CD4-positive, alpha-beta T cell treated with Interleukin-4 for 1 hour (primary cell): ENCODE measurements around the gene ADRA2C.
"Not testable (repeated sequence)": the region's sequence is repeated elsewhere in the genome, so short reads cannot be mapped to it uniquely, and the experiment has no call there.

Experiments used
- DNase-seq, 2 donors: peaks; one replicate each; pipeline ENCODE4 v3.0.0-alpha.2; 2020 to 2022

The ADRA2C gene

DNA sequence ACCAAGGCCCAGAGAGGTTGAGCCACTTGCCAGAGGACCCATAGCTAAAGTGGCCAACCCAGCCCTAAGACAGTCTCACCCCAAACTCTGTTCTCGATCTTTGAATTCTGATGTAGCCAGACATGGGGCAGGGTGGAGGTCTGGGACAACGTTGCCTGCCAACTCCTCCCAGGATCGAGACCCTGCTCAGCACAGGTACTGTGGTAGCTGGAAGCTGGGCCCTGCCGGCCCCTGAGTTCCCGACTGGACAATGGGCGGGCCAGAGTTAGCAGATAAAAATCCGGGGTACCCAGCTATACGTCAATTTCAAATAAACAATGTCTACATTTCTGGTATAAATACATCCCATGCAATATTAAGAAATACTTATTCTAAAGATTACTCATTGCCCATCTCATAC is 35.3 kb downstream of the ADRA2C start:
- no peak for DNase-seq

DNA sequence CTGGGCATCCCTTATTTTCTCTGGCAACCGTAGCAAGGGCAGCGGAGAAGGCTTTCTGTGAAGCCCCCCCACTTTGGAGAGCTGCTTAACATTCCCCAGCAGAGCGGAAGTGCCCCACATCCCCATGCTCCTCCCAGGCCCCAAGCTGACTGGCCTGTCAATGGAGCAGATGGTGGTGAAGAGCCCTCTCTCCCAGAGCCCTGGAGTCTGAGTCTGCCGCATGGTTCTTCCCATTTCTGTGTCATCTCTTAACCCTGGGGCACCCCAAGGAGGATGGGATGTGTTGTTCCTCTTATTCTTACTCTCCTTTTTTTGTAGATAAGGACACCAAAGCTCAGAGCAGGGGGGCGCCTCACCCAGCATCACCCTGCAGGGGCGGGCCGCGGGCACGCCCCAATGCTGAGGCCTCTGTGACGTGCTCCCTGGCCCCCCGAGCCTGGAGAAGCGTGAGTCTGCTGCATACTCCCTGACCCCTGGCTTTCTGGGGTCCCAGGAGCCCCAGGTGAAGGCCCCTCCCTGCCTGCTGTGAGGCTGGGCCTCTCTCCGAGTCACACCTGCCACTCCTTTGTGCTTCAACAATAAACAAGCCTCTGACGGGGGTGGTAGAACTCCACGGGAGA is 35.9 kb downstream of the ADRA2C start:
- no peak for DNase-seq

GRCh38 chr4:3802571-3803474 is 36.6 kb downstream of the ADRA2C start:
- DNase-seq: no peak

DNA sequence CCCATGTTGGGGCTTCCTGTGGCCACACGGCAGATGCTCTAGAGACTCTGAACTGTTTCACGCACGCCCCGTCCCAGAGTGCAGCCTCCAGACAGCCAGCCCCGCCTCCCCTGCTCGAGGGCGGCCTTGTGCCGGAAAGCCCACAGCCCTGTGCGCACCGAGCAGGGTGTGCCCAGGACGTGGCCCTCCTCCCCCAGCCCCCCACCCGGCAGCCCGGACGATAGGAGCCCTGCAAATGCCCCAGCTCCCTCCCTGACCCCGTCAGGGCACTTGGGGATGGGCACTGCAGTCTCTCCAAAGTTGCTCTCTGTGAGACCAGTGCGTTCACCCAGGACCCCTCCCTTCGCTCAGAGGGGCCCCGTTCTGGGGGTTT is 37.3 kb downstream of the ADRA2C start:
- no peak for DNase-seq

GRCh38 chr4:3803946-3804345 is 37.8 kb downstream of the ADRA2C start:
- no peak for DNase-seq

- DNase-seq: no peak
These were observed 38.8 kb downstream of the ADRA2C start for GRCh38 chr4:3805026-3805425.

GRCh38 chr4:3805731-3806130 is 39.5 kb downstream of the ADRA2C start:
- no peak for DNase-seq

DNA sequence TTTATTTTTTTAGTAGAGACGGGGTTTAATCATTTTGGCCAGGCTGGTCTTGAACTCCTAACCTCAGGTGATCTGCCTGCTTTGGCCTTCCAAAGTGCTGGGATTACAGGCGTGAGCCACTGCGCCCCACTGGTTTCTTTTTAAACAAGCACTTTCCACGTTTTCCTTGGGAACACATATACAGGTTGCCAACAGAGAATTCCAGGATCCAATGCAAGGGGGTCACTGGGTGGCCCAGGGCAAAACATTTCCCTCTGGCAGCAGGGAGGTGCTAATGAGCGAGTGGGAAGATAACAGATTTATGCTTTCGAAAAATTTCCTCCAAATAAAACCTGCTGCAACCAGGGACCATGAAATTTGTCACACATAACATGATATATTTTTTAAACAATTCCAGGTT is 41.1 kb downstream of the ADRA2C start:
- DNase-seq: no peak

DNA sequence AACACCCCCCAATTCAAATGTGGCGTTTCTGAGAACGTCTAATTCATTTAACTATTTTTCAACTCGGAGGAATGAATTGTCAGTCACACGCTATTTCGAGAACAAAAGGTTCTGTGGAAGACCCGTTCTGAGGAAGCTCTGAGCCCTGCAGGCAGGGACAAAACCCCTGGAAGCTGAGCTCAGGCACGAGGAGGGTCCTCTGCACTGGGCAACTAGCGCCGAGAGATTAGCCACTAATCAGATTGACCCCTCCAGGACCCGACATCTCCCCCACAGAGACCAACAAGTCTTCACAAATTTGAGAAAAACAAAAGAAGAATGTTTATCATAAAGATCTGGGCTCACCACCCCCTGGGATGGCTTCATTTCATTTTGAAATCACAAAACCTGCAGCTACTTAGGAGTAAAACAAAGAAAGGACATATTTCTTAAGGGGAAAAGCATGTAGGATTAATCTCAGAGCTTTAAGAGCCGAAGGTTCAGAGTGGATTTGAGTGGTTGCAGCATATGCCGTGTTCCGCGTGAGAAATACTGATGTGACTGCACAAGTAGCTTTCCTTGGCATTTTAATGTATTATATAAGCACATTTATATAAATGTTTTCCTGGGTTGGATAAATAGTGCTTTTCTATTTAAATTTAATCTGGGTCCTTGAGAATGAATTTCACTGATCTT is 41.8 kb downstream of the ADRA2C start:
- no peak for DNase-seq

- no peak for DNase-seq
These were observed 42.4 kb downstream of the ADRA2C start for GRCh38 chr4:3808597-3808996.

DNA sequence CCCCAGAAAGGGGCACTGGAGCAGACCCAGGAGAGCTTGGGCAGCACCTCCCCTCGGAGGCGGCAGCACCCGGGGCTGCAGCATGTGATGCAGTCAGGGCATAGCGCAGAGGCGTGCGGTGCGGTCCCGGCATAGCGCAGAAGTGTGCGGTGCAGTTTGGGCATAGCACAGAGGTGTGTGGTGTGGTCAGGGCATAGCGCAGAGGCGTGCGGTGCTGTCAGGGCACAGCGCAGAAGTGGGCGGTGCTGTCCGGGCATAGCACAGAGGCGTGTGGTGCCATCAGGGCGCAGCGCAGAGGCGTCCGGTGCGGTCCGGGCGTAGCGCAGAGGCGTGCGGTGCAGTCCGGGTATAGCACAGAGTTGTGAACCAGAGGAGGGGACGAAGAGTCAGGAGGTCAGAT is 42.8 kb downstream of the ADRA2C start:
- DNase-seq: no peak

GRCh38 chr4:3809451-3810110 is 43.4 kb downstream of the ADRA2C start:
- DNase-seq: no peak

DNA sequence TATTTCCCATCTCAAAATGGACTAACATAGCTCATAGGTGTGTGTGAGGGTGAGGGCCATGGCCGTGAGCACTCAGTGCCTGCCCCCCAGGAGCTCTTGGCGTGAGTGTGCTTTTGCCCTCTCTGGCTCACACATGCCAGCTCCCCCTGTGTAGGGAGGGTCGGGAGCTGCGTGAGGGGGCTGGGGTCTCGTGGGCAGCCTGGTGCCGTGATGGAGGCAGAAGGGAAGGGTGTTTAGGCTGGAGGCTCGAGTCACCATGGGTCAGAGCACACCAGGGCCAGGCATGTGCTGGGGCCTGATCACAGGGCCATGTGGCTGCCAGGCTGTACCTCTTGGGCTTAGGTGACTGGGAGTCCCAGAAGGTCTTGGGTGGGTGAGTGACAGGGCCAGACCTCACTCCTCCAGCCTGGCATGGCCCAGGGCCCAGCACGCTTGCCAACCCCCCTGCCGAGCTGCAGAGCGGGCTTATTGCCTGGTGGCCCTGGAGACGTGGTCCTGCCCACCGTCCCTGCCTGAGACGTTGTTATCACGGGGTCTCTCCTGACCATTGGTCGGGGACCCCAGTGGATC is 44.0 kb downstream of the ADRA2C start:
- DNase-seq: no peak

DNA sequence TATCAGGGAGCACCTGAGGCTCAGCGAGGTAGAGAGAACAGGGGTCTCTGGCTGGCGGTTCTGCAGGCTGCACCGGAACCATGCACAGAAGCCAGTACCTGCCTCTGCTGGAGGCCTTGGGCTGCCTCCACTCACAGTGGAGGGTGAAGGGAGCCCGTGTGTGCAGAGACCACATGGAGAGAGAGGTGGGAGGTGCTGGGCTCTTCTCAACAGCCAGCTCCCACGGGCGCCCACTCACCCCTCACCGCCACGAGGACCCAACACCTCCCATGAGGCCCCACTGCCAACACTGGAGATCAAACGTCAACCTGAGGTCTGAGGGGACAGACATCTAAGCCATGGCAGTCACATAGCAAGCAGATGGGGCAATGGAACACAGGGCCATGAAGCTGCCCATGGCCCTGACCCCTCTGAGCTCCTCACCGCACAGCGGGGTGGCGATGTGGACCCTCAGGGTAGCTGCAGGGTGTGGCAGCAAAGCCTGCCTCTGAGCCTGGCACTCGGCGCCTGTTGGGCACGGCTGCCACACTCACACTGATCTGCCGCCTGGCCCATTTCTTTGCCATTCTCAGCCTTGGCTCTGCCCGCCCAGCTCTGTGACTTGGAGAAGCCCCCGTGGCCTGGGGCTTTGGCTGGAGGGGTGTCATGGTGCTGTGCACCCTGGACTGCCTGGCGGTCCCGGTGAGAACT is 44.8 kb downstream of the ADRA2C start:
- DNase-seq: no peak

DNA sequence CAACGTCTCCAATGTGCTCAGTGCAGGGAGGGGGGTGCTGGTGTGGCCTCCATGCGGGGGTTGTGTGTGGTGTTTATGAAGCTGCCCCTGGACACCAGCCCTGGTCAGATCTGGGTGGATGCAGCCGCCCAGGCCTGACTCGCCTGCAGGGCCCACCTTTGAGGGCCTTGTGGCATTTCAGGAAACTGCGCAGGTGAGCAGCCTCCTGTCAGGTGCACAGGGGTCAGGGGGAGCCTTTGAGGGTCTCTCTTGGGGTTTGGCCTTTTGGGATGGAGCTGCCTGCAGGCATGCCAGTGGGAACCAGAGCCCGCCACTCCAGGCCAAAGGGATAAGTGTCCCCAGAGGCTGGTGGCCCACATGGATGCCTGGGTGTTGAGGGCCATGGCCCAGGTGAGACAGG is 45.4 kb downstream of the ADRA2C start:
- DNase-seq: no peak

- no peak for DNase-seq
These were observed 46.2 kb downstream of the ADRA2C start for GRCh38 chr4:3812211-3812934.

- no peak for DNase-seq
These were observed 47.2 kb downstream of the ADRA2C start for GRCh38 chr4:3813151-3814052.

GRCh38 chr4:3814053-3814570 is 47.9 kb downstream of the ADRA2C start:
- no peak for DNase-seq

DNA sequence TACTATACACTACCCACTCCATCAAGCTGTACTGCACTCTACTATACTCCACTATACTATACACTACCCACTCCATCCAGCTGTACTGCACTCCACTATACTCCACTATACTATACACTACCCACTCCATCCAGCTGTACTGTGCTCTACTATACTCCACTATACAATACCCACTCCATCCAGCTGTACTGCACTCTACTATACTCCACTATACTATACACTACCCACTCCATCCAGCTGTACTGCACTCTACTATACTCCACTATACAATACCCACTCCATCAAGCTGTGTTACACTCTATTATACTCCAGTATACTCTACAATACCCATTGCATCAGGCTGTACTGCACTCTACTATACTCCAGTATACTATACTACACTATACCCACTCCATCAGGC is 48.7 kb downstream of the ADRA2C start:
- DNase-seq: not testable (repeated sequence)

- no peak for DNase-seq
These were observed 50.2 kb downstream of the ADRA2C start for GRCh38 chr4:3816256-3816825.
